GM18499 (cell line): ENCODE measurements around the gene FAM171A1.
"Not testable (repeated sequence)": the region's sequence is repeated elsewhere in the genome, so short reads cannot be mapped to it uniquely, and the experiment has no call there.

Experiments
- ATAC-seq: cut with Tn5 transposase; IDR thresholded peaks from one replicate; pipeline ENCODE4 v1.9.1; 2021; ENCODE audit warnings: moderate number of reproducible peaks; ENCODE audit not compliant: insufficient read depth, unreplicated experiment

FAM171A1 gene

GRCh38 chr10:15223174-15223573 is 147.9 kb downstream of the FAM171A1 start:
- no peak for ATAC-seq

GRCh38 chr10:15222511-15222910 is 148.6 kb downstream of the FAM171A1 start:
- no peak for ATAC-seq

DNA sequence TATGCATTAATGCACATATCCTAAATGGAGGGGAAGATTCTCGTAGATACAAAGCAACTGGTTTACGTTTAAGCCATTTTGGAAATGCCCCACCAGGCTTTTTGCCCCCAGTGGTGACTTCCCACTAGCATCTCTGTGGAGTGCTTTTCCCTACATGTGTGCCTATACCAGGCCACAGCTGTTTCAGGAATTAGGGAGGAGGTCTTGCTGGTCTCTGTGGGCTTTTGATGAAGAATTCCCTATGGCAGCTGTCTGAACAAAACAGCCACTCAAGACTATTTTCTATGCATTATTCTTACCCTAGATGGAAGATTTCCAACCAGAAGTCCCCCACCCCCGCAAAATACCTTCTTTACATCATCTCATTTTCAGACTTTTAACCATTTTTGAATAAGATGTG is 150.6 kb downstream of the FAM171A1 start:
- ATAC-seq, result no peak

DNA sequence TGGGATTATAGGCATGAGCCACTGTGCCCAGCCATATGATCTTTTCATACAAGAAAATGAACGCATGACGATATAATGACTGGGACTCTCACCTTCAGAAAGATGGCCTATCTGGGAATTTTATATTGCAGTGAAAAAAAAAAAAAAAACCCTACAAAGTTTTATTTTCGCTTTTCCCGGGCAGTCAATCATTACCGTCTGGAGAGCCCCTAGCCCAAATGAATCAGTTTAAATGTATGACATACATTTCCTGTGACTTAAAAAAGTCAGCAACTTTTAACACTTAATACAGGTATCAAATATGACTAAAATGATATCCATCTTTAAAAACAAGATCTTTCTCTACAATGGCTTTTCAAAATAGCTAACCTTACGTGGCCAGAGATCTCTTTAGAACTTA is 154.4 kb downstream of the FAM171A1 start:
- no peak for ATAC-seq

DNA sequence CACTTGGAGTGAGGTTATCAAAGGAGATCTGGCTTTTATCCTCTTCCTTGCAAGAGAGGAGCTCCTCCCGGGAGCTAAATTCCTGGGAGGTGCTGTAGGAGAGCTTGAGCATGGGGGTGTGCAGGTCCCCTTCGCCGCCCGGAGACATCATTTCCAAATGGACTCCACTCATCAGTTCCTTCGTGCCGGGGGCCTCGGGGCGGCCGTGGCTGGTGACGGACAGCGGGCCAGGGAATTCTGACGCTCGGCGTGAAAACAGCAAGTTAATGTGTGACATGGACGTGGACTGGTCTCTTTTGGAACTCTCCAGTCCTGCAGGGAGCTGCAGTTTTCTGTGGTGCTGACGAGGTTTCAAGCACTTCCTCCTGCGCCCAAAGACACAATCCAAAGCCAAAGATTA is 156.9 kb downstream of the FAM171A1 start:
- ATAC-seq, result no peak

DNA sequence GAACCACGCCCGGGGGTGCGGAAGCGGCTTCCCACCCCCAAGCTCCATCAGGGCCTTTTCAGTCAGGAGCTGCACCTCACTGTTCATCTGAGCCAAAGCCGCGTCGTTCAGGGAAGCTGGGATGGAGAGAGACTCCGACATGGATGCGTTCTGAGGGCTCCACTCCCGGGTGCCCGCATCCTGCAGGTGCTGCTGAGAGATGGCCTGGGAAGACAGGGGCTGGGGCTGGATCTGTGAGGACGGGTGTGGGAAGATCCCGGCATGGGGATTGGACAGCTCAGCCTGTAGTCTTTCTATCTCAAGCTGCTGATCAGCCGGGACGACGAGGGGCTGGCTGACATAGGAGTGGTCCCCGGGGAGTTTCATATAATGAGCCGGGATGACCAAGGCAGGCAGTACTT is 157.6 kb downstream of the FAM171A1 start:
- no peak for ATAC-seq

DNA sequence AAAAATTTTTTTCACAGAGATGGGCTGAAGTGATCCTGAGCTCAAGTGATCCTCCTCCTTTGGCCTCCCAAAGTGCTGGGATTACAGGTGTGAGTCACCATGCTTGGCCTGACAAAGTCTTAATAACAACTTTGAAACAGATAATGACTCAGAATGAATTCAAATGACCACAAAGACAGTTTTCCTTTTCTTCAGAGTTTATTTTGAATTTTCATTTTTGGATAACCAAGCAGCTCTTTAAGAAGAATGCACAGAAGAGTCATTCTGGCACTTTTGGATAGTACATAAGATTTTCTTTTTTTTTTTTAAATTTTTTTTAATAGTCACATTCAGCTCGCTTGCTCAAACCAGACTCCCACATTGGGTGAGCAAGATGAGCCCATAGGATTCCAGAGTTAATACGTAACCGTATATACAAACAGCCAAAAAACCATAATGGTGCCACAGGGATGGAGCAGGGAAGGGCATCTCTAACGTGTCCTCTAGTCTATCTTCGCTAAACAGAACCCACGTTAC is 159.6 kb downstream of the FAM171A1 start:
- no peak for ATAC-seq

- ATAC-seq, result no peak
These were observed 160.6 kb downstream of the FAM171A1 start for GRCh38 chr10:15210521-15210920.

GRCh38 chr10:15209827-15210509 is 161.1 kb downstream of the FAM171A1 start:
- no peak for ATAC-seq

GRCh38 chr10:15208221-15208620 is 162.9 kb downstream of the FAM171A1 start:
- ATAC-seq, result no peak

DNA sequence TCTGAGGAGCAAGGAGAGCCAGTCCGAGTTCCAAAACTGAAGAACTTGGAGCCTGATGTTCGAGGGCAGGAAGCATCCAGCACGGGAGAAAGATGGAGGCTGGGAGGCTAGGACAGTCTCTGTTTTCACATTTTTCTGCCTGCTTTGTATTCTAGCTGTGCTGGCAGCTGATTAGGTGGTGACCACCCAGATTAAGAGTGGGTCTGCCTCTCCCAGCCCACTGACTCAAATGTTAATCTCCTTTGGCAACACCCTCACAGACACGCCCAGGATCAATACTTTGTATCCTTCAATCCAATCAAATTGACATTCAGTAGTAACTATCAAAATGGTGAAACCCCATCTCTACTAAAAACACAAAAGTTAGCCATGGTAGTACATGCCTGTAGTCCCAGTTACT is 163.7 kb downstream of the FAM171A1 start:
- ATAC-seq, result not testable (repeated sequence)

DNA sequence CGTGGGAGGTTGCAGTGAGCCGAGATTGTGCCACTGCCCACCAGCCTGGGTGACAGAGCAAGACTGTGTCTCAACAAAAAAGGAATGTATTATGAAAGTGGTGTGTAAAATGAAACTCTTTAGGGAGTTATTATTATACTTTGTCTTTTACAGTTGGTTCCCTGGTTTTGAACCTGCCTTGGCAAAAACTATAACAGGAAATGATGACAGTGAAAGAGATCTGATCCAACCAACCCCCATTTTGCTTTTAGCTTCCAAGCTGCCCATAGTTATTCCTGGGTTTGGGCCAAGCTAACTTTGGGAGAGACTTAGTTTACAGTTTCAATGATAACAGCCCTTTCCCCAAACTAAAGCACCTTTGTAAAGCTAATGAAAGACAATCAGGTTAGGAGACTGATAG is 168.4 kb downstream of the FAM171A1 start:
- no peak for ATAC-seq

DNA sequence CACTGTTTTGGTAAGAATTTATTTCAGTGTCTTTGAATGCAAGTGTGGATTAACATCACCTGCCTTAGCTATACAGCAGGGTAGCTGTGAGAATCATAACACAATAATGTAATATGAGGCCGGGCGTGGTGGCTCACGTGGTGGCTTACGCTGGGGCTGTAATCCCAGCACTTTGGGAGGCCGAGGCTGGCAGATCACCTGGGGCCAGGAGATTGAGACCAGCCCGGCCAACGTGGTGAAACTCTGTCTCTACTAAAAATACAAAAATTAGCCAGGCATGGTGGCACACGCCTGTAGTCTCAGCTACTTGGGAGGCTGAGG is 168.8 kb downstream of the FAM171A1 start:
- not testable (repeated sequence) for ATAC-seq

DNA sequence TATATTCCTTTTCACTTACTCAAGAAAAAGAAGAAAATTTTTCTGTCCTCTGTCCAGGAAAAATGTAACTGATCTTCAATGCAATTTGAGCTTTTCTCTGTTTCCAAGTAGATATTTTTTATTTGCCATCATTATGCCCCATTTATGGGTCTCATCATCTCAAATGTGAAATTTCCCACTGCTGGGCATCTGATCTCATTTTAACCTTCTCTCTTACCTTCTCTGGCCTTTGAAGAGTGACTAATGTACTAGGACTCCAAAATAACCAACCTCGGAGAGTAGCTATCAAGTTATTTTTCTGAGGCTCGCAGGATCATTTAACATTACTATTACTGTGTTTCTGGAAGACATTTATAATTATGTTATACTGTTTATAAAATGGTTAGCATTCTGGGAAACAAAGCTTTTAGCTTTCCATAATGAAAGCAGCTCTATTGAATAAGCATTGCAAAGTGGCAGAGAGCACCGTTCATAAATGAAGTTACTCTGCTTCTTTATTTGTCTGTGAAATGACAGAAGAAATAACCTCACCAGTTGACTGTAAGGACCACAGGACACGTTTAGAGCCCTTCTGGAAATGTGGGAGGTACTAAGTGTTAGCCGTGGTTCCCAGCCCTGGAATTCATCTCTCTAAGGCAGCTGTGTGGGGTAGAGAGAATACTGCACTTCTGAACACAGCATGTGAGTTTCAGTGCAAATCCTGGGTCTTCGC is 169.3 kb downstream of the FAM171A1 start:
- ATAC-seq, result no peak

DNA sequence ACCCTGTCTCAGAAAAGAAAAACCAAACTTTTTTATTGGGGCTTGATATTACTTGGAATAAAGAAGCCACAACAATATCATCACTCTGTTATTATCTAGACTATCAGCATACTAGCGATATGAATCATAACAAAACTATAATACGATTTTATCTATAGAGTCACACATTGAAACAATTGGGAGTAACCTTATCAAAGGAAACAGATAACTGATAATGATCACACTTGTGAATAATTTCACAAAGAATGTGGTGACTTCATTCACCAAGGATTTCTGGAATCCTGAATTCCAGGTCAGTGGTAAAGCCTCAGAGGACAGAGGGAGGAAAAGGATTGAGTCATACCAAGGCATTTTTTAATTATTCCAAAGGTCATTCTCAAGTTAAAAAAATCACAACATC is 170.5 kb downstream of the FAM171A1 start:
- ATAC-seq, result no peak

- ATAC-seq, result no peak
These were observed 173.2 kb downstream of the FAM171A1 start for GRCh38 chr10:15197911-15198310.

GRCh38 chr10:15197276-15197675 is 173.8 kb downstream of the FAM171A1 start:
- ATAC-seq, result no peak

DNA sequence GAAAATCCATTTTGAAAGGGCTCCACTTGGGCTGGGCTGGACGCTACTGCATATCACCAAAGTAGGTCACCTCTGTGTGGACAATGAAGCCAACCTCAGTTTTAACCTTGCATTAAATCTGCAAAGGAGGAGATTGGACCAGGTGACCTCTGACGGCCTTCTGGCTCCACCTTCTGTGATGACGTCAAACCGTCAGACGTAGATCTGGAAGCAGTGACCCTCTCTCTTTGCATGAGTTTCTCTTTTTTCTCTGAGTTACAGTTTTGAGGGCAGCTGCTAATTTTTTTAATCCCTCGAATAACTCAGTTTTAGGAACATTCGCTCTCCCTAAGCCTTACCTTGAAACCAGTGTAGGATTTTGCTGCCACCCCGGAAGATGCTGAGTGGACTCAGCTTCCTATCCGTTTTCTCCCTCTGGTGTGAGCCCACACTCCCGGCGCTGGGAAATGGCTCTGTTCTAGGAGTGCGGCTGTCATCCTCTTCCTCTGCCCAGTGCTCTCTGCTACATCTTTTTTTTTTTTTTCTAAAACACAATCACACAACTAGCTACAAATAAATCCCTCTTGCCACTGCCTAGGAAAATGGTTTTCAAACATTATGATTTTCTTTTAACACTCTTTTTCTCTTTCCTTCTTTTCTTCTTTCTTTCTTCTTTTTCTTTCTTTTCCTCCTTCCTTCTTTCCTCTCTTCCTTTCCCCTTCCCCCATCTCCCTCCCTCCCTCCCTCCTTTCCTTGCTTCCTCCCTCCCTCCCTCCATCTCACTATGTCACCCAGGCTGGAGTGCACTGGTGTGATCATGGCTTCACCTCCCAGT is 174.9 kb downstream of the FAM171A1 start:
- no peak for ATAC-seq

DNA sequence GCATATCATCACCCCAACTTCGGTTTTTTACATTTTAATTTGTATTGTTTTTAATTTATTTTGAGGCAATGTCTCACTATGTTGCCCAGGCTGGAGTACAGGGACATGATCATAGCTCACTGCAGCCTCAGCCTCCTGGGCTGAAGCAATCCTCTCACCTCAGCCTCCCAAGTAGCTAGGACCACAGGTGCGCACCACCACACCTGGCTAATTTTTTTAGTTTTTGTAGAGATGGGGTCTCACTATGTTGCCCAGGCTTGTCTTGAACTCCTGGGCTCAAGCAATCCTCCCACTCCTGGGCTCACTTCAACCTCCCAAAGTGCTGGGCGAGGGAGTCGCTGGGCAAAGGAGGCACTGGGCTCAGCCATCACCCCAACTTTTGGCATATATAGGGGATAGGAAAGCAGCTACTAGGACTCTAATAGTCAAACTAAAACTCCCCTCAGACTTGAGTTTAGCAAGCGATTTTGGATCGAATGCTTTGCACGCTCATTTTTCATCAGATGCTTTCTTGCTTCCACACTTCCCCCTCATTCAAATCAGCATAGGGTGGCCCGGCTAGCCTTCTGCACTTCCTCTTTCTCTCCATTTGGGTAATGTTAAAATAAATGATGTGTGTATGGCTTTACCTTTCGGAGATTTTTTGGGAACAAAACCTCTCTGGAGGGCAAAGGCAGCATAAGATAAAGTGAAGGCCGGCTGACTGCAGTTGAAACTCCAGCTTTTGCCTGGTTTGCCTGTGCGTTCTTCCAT is 181.8 kb downstream of the FAM171A1 start:
- no peak for ATAC-seq

DNA sequence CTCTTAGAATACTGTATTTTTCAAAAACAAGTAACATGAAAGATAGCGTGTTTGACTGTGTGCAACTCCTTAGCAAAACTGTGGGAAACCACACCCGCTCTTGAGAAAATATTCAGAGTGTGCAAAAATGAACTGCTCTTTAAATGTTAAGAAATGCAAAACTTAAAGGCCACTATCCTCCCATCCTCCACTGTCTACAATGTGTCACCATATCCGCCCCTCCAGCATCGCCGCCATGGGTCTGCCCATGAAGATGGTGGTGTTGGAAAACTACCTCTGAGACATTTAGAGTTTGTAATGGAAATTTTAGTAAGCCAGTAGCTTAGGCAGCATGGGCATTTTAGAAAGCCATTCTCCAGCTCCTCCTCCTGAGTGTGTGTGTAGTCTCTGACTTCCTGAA is 182.5 kb downstream of the FAM171A1 start:
- no peak for ATAC-seq
